GM12801 (cell line): ENCODE data around the gene PPP1R12C.

Source experiments
- CTCF ChIP-seq: IDR thresholded peaks from one replicate; pipeline ENCODE4 v1.5.1; 2011; ENCODE audit warnings: control low read depth; ENCODE audit not compliant: insufficient read length; ENCODE audit errors: extremely low read depth

Gene PPP1R12C

GRCh38 chr19:55158848-55159749 is 41.7 kb upstream of the PPP1R12C start:
- TF ChIP-seq CTCF, result no peak

- TF ChIP-seq CTCF, result no peak
These were observed 41.0 kb upstream of the PPP1R12C start for GRCh38 chr19:55158423-55158822.

- no peak for TF ChIP-seq CTCF
These were observed 39.8 kb upstream of the PPP1R12C start, which contains the start of gene TNNI3 for GRCh38 chr19:55157064-55157908. TSS of gene TNNI3 (minus strand) at chr19:55157732. CDS start at chr19:55157589, 143 bp downstream.

GRCh38 chr19:55156202-55157063 is 39.0 kb upstream of the PPP1R12C start:
- no peak for TF ChIP-seq CTCF

- TF ChIP-seq CTCF, result no peak
These were observed 36.3 kb upstream of the PPP1R12C start for GRCh38 chr19:55153652-55154264.

GRCh38 chr19:55152017-55152416 is 34.6 kb upstream of the PPP1R12C start:
- TF ChIP-seq CTCF, result no peak
